Spleen (tissue), 7 donors: ENCODE data around the gene SMAD6.

Source experiments
- CTCF ChIP-seq, 11 experiments: fragments of 200-600 bp in 7 of 11; fragments of 450-650 bp in 4 of 11; sonication (generic) in 4 of 11; IDR thresholded peaks in 8 of 11; conservative IDR thresholded peaks in 3 of 11; 1 replicate in 7 of 11; 2 replicates in 4 of 11; pipeline versions ENCODE4 v1.4.0 to v1.8.0; 2016 to 2021; ENCODE audit warnings: antibody characterized with exemption in 11 of 11, inconsistent platforms in 4 of 11, mild to moderate bottlenecking in 1 of 11
- POLR2A ChIP-seq, 3 donors: fragments of 450-650 bp; IDR thresholded peaks; one replicate each; pipeline ENCODE4 v1.5.1; 2017; ENCODE audit warnings: antibody characterized with exemption in 3 of 3, mild to moderate bottlenecking in 1 of 3
- donor health status: DM: no; HTN: no; CAD: no; lungs with moderate emphysema.
- donor health status: DM: no; HTN: no; CAD: no.
- donor health status: DM: no; HTN: no; CAD: no.

DNA sequence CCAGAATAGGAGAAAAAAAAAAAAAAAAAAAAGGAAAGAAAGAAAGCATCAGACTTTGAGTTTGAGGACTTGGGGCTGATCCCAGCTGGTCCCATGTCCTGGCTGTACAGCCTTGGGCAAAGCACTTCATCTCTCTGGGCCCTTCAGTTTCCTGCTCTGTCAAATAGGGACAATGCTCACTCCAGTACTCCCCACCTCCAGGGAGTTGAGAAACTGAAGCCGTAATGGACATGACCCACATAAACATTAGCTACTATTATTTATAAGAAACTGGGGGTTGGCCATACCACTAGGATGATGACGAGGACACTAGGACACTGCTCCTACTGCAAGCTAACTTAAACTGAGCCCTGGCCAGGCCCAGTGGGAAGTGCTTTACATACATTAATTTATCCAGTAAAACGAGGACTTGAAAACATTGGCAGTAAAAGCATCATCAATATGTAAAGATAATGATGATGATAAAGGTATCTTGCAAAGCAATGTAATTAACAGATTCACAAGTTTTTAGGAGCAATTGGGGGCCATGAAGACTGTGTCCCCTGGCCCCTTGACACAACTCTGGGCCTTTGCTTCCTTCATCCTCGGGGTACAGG lies 22.9 kb upstream of the SMAD6 start:
- TF ChIP-seq CTCF (IDR thresholded peaks at IDR 0.05 in 8 of 11, conservative IDR thresholded peaks at IDR 0.05 in 3 of 11) (no peak), POLR2A (IDR thresholded peaks at IDR 0.05) (no peak)
